ENCODE results near the gene SRSF10. TPM values are rescaled to one million over a fixed set of nuclear protein-coding genes. Genes with fewer than 3 reads are reported as not detected.

Gene SRSF10
- total RNA-seq, 2 experiments from 2014 or later, result 229 to 234 TPM

- Mint-ChIP-seq H3K4me3 (peak overlapping the region; percentile 59), H3K27me3 (no peaks in the 10 kb centered on the region), H3K36me3 (peaks cover 24% of the 10 kb centered on the region), H3K27ac (peak overlapping the region; percentile 74), H3K4me1 (peaks cover 39% of the 10 kb centered on the region), H3K9me3 (no peaks in the 10 kb centered on the region)
- DNase-seq, result no peak
Observed at GRCh38 chr1:23957096-23957495, 23.0 kb downstream of the SRSF10 start.

- Mint-ChIP-seq H3K27me3 (no peaks in the 10 kb centered on the region), H3K9me3 (no peaks in the 10 kb centered on the region), H3K27ac (no peak overlapping the region), H3K36me3 (no peaks in the 10 kb centered on the region), H3K4me3 (no peak overlapping the region), H3K4me1 (peaks cover 19% of the 10 kb centered on the region)
- no peak for DNase-seq
Observed at GRCh38 chr1:23953020-23953419, 27.1 kb downstream of the SRSF10 start.

GRCh38 chr1:23947366-23947765 lies 32.8 kb downstream of the SRSF10 start:
- DNase-seq, result no peak
- Mint-ChIP-seq H3K4me1 (no peaks in the 10 kb centered on the region), H3K9me3 (peaks cover 6% of the 10 kb centered on the region), H3K27me3 (peaks cover 3% of the 10 kb centered on the region), H3K27ac (no peak overlapping the region), H3K4me3 (no peak overlapping the region), H3K36me3 (no peaks in the 10 kb centered on the region)

GRCh38 chr1:23936481-23937176 lies 43.5 kb downstream of the SRSF10 start:
- Mint-ChIP-seq H3K4me3 (no peak overlapping the region), H3K36me3 (no peaks in the 10 kb centered on the region), H3K4me1 (no peaks in the 10 kb centered on the region), H3K27ac (no peak overlapping the region), H3K27me3 (no peaks in the 10 kb centered on the region), H3K9me3 (no peaks in the 10 kb centered on the region)
- DNase-seq, result no peak

- no peak for DNase-seq
Observed at GRCh38 chr1:23931491-23931880, 48.6 kb downstream of the SRSF10 start.

GRCh38 chr1:23930861-23931490 lies 49.2 kb downstream of the SRSF10 start:
- no peak for DNase-seq
- Mint-ChIP-seq H3K27ac (no peak overlapping the region), H3K4me3 (no peak overlapping the region), H3K27me3 (no peaks in the 10 kb centered on the region), H3K9me3 (no peaks in the 10 kb centered on the region), H3K36me3 (no peaks in the 10 kb centered on the region), H3K4me1 (no peaks in the 10 kb centered on the region)

More at GRCh38 chr1:23931491-23931880, 48.6 kb downstream of the SRSF10 start:
- Mint-ChIP-seq H3K27me3 (no peaks in the 10 kb centered on the region), H3K27ac (no peak overlapping the region), H3K9me3 (no peaks in the 10 kb centered on the region), H3K4me1 (no peaks in the 10 kb centered on the region), H3K36me3 (no peaks in the 10 kb centered on the region), H3K4me3 (no peak overlapping the region)

- Mint-ChIP-seq H3K9me3 (no peaks in the 10 kb centered on the region), H3K27me3 (no peaks in the 10 kb centered on the region), H3K36me3 (no peaks in the 10 kb centered on the region), H3K4me1 (no peaks in the 10 kb centered on the region), H3K4me3 (no peak overlapping the region), H3K27ac (no peak overlapping the region)
- DNase-seq, result no peak
Observed at GRCh38 chr1:23930270-23930669, 49.9 kb downstream of the SRSF10 start.

- DNase-seq, result no peak
- Mint-ChIP-seq H3K36me3 (no peaks in the 10 kb centered on the region), H3K9me3 (no peaks in the 10 kb centered on the region), H3K27me3 (no peaks in the 10 kb centered on the region), H3K27ac (no peak overlapping the region), H3K4me1 (no peaks in the 10 kb centered on the region), H3K4me3 (no peak overlapping the region)
Observed at GRCh38 chr1:23928789-23929188, 51.3 kb downstream of the SRSF10 start.

GRCh38 chr1:23927097-23927496 lies 53.0 kb downstream of the SRSF10 start:
- Mint-ChIP-seq H3K36me3 (no peaks in the 10 kb centered on the region), H3K9me3 (no peaks in the 10 kb centered on the region), H3K4me1 (no peaks in the 10 kb centered on the region), H3K27ac (no peak overlapping the region), H3K4me3 (no peak overlapping the region), H3K27me3 (no peaks in the 10 kb centered on the region)
- no peak for DNase-seq

GRCh38 chr1:23925279-23925678 lies 54.8 kb downstream of the SRSF10 start:
- no peaks in the 10 kb centered on the region for H3K36me3 Mint-ChIP-seq
- no peak overlapping the region for H3K27ac Mint-ChIP-seq
- H3K9me3 Mint-ChIP-seq, result no peaks in the 10 kb centered on the region

GRCh38 chr1:23924601-23925000 lies 55.5 kb downstream of the SRSF10 start:
- no peaks in the 10 kb centered on the region for H3K9me3 Mint-ChIP-seq
- H3K4me1 Mint-ChIP-seq, result peaks cover 2% of the 10 kb centered on the region
- no peak overlapping the region for H3K27ac Mint-ChIP-seq

More at GRCh38 chr1:23925279-23925678, 54.8 kb downstream of the SRSF10 start:
- Mint-ChIP-seq H3K4me1 (no peaks in the 10 kb centered on the region), H3K27me3 (no peaks in the 10 kb centered on the region), H3K4me3 (no peak overlapping the region)
- DNase-seq, result no peak

GRCh38 chr1:23923592-23924499 lies 56.3 kb downstream of the SRSF10 start:
- no peaks in the 10 kb centered on the region for H3K9me3 Mint-ChIP-seq
- no peak overlapping the region for H3K27ac Mint-ChIP-seq
- H3K4me3 Mint-ChIP-seq, result no peak overlapping the region
- DNase-seq, result no peak
- no peaks in the 10 kb centered on the region for H3K27me3 Mint-ChIP-seq
- H3K36me3 Mint-ChIP-seq, result no peaks in the 10 kb centered on the region
- H3K4me1 Mint-ChIP-seq, result peaks cover 2% of the 10 kb centered on the region

More at GRCh38 chr1:23924601-23925000, 55.5 kb downstream of the SRSF10 start:
- H3K27me3 Mint-ChIP-seq, result no peaks in the 10 kb centered on the region
- no peak overlapping the region for H3K4me3 Mint-ChIP-seq
- DNase-seq, result no peak
- no peaks in the 10 kb centered on the region for H3K36me3 Mint-ChIP-seq

GRCh38 chr1:23922321-23922943 lies 57.7 kb downstream of the SRSF10 start:
- Mint-ChIP-seq H3K27ac (no peak overlapping the region), H3K4me1 (peaks cover 2% of the 10 kb centered on the region), H3K27me3 (no peaks in the 10 kb centered on the region), H3K9me3 (no peaks in the 10 kb centered on the region), H3K36me3 (no peaks in the 10 kb centered on the region), H3K4me3 (no peak overlapping the region)
- no peak for DNase-seq

- Mint-ChIP-seq H3K4me3 (no peak overlapping the region), H3K4me1 (peaks cover 22% of the 10 kb centered on the region), H3K36me3 (no peaks in the 10 kb centered on the region), H3K9me3 (no peaks in the 10 kb centered on the region), H3K27ac (no peak overlapping the region), H3K27me3 (no peaks in the 10 kb centered on the region)
- DNase-seq, result peak; percentile 61
Observed at GRCh38 chr1:23916209-23917131, 63.7 kb downstream of the SRSF10 start.

All from activated naive CD8-positive, alpha-beta T cell treated with anti-CD3 and anti-CD28 coated beads for 36 hours (primary cell).